ENCODE data around the gene USH1C.

Gene USH1C

DNA sequence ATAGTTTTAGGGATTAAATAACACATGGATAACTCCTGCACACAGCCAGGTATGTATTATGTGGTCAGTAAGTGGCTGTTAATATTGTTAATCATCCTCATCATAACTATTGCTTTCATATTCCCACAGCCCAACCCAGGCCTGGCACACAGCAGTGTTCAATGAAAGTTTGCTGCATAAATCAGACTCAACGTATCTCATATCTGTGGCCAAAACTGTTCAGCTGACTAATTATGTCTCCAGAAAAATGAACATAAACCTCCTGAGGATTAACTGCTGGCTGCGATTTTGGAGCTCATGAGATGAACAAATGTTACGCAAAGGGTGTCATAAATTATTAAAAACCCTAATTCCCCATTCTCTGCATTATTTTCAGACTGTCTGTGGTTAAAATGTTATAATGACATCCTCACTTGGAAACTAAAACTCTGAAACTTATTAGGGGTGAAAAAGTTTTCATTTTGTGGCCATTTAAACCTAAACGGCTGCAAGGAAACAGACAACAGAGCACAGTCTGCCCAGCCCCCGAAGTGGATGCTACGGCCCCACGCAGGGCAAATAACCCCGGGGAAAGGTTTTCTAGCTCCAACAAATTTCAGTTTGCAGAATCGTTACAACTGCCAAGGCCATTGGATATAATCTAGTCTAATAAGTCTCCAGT lies 84.8 kb downstream of the USH1C start:
- DNase-seq: no peak

DNA sequence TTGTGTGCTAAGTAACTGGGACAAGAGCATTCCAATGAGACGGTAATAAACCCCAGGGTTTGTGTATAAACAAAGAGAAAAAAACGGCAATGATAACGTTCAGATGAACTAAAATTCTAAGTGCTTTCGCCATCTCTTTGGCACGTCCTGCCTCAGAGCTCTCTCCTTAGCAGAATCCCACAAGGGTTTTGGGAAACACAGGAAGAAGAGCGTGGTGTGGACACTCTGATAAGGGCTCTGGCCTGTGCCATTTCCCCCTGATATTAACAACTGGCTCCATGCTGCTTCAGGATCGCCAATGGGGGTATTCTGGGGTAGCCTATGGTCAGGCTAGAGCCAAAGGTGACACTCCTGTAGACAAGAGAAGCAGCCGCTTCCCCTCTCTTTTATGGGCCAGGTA lies 85.9 kb downstream of the USH1C start:
- DNase-seq: no peak

DNA sequence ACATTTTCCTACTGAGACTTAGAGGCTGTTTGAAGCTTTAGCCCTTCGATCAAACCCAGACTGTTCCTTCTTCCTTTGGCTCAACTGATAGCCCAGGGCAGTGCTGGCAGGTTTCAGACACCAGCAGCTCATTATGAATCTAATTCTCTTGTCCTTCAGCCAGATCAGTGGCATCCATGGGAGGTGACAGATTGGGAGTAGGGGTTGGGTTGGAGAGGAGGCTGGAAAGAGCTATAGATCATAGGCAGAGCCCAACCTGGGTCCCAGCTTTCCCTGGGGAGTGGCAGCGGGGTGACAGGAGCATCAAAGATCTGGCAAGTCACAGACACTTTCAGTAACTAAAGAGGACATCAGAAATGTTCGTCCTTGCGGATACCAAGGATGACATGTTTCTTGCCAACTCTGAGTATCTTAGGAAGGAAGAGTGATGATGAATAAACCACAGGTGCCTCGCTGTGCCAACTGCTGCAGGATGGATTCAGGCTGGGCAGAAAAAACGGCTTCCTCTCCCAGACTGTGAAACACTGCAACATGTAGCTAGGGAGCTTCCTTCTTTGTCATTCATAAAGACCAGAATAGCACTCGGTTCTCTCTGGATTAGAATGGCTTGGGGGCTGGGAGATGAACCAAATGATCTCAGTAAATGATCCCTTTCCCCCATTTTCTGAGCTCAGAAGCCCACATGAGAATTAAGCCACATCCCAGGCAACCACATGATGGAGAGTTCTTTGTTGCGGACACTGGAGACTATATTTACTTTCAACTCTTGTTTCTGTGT lies 86.6 kb downstream of the USH1C start:
- DNase-seq: no peak

GRCh38 chr11:17452668-17453067 lies 91.5 kb downstream of the USH1C start:
- DNase-seq: no peak

- DNase-seq: no peak
These were observed 95.1 kb downstream of the USH1C start for GRCh38 chr11:17449158-17449557.

GRCh38 chr11:17446482-17446881 lies 97.7 kb downstream of the USH1C start:
- DNase-seq: no peak

- no peak for DNase-seq
These were observed 98.9 kb downstream of the USH1C start for GRCh38 chr11:17445240-17445795.

GRCh38 chr11:17443926-17444690 lies 100.1 kb downstream of the USH1C start:
- DNase-seq: no peak

Measured in retina (tissue), 1 donor.